Measurements from ENCODE around the gene AP1S3. TPM values are rescaled to one million over a fixed set of nuclear protein-coding genes. Genes with fewer than 3 reads are reported as not detected.

The AP1S3 gene
- total RNA-seq, 1 experiment from 2014 or later = 34.3 TPM

DNA sequence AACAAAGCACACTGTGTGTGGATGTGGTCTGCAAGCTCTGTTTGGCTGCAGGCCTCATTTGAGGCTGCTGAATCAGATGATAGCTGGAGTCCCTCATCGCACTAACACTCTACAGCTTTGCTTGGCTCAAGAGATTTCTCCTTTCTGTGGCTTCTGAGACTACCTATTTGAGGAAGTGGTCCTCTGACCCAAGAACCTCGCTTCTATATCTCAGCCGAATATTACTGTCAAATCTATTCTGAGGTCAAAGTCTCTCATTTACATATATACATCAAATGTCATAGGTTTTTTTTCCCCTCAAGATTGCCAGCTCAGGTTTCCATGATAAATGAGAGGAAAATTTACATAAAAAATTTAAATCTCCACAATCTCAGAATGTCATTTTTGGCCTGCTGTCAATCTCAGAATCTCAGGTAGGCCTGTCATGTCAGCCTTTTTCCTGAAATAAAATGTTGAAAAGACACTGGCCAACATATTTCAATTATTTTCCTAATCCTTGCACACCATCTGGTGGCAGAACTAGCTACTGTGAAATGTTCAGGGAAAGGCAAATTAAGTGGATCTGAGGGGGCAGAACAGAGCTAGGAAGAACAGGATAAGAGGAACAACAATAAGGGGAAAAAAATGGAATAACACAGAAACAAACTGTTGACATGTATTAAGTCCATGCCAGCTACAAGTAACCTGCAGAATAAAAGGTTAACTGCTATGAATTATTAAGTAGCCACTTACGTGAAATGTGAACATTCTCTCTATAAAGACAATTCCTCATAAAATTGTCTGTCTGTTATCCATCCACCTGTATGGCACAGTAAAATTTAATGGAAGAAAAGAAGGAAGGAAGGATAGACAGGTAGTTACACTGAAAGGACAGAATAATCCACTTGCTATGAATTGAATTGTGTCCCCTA, 39.3 kb downstream of the AP1S3 start:
- H3K27ac ChIP-seq (ENCODE audit: low read length) = peak overlapping the region; percentile 97
- H3K4me3 ChIP-seq (ENCODE audit: low read length) = peak overlapping the region; percentile 39; the same call in 1 of the 2 replicates
- H3K9me2 ChIP-seq (replicated peaks; ENCODE audit: low read length) = no peaks in the 10 kb centered on the region
- TF ChIP-seq CTCF (conservative IDR thresholded peaks at IDR 0.05; ENCODE audit: low read depth, low read length) = peak; percentile 84
- no peak for TF ChIP-seq EZH2 (IDR thresholded peaks at IDR 0.05; ENCODE audit: low read length, unreplicated experiment)
- no TSS peak for BruUV-seq (replicated peaks)
- peaks cover 83% of the 10 kb centered on the region for H3K79me2 ChIP-seq (ENCODE audit: low read length)
- H3K27me3 ChIP-seq (ENCODE audit: low read length) = no peaks in the 10 kb centered on the region
- intact Hi-C loops (cut with micrococcal nuclease) = loop anchor here (1.0 to 10.0 kb wide), 11 partner anchors 17 to 553 kb away; partner anchors contain the start of gene AP1S3
- peak overlapping the region; percentile 79 for H3K9ac ChIP-seq (ENCODE audit: low read length)
- H3K36me3 ChIP-seq (ENCODE audit: low read depth, low read length) = no peaks in the 10 kb centered on the region
- ATAC-seq (peak; percentile 13), DNase-seq (peak; percentile 69)
- peak overlapping the region; percentile 60 for H3K4me2 ChIP-seq (ENCODE audit: low read length)
- CTCF ChIA-PET = interaction anchor here (0.6 to 2.0 kb wide), 15 partner anchors 17 to 595 kb away, joined by 3 to 8 read pairs (median 5); no protein-coding TSS in a partner anchor
- POLR2A ChIA-PET (ENCODE audit: unreplicated experiment) = interaction anchor here (0.8 kb wide), 1 partner anchor 64 kb away, joined by 4 read pairs; no protein-coding TSS in a partner anchor
- H4K20me1 ChIP-seq (ENCODE audit: low read length) = no peaks in the 10 kb centered on the region
- H3K9me3 ChIP-seq (ENCODE audit: low read length) = no peaks in the 10 kb centered on the region
- H2AFZ ChIP-seq (ENCODE audit: low read length) = no peak overlapping the region
- peaks cover 16% of the 10 kb centered on the region for H3F3A ChIP-seq (ENCODE audit: low read length, unreplicated experiment)
- peaks cover 70% of the 10 kb centered on the region for H3K4me1 ChIP-seq (ENCODE audit: insufficient read depth, low read length)

- CTCF ChIA-PET = interaction anchor here (0.6 to 2.0 kb wide), 5 partner anchors 36 to 105 kb away, joined by 4 to 8 read pairs (median 5); no protein-coding TSS in a partner anchor
Observed at GRCh38 chr2:223797037-223797436, 40.3 kb downstream of the AP1S3 start.

More at GRCh38 chr2:223797037-223797436, 40.3 kb downstream of the AP1S3 start:
- peak overlapping the region; percentile 60 for H3K4me2 ChIP-seq (ENCODE audit: low read length)
- H4K20me1 ChIP-seq (ENCODE audit: low read length) = no peaks in the 10 kb centered on the region
- peaks cover 16% of the 10 kb centered on the region for H3F3A ChIP-seq (ENCODE audit: low read length, unreplicated experiment)
- DNase-seq = peak; percentile 94
- POLR2A ChIA-PET (ENCODE audit: unreplicated experiment) = no interaction called here
- intact Hi-C loops (cut with micrococcal nuclease) = loop anchor here (1.0 to 10.0 kb wide), 8 partner anchors 17 to 552 kb away; partner anchors contain the start of gene AP1S3
- no peaks in the 10 kb centered on the region for H3K9me2 ChIP-seq (replicated peaks; ENCODE audit: low read length)
- H3K4me3 ChIP-seq (ENCODE audit: low read length) = no peak overlapping the region
- ATAC-seq = peak; percentile 84
- peaks cover 60% of the 10 kb centered on the region for H3K4me1 ChIP-seq (ENCODE audit: insufficient read depth, low read length)
- H3K9me3 ChIP-seq (ENCODE audit: low read length) = no peaks in the 10 kb centered on the region
- no peak overlapping the region for H2AFZ ChIP-seq (ENCODE audit: low read length)
- H3K27me3 ChIP-seq (ENCODE audit: low read length) = no peaks in the 10 kb centered on the region
- TF ChIP-seq EZH2 (IDR thresholded peaks at IDR 0.05; ENCODE audit: low read length, unreplicated experiment) = no peak
- TF ChIP-seq CTCF (conservative IDR thresholded peaks at IDR 0.05; ENCODE audit: low read depth, low read length) = no peak
- TF ChIP-seq EZH2phosphoT487 (IDR thresholded peaks at IDR 0.05; ENCODE audit: borderline replicate concordance, low read length) = no peak
- peak overlapping the region; percentile 97 for H3K27ac ChIP-seq (ENCODE audit: low read length)
- H3K79me2 ChIP-seq (ENCODE audit: low read length) = peaks cover 84% of the 10 kb centered on the region
- no TSS peak for BruUV-seq (replicated peaks)
- no peaks in the 10 kb centered on the region for H3K36me3 ChIP-seq (ENCODE audit: low read depth, low read length)
- H3K9ac ChIP-seq (ENCODE audit: low read length) = peak overlapping the region; percentile 79

Measured in PC-3 (cell line).